HepG2 (cell line): ENCODE measurements around the gene RAB2B. TPM values are rescaled to one million over a fixed set of nuclear protein-coding genes. Genes with fewer than 3 reads are reported as not detected.
A peak's percentile ranks its signal among the peaks of the same experiment; 100 is the strongest.

Experiments
- ARNT2 ChIP-seq: sonication (generic); formaldehyde crosslinking; IDR thresholded peaks from 2 replicates; pipeline ENCODE4 v1.8.0; 2022; ENCODE audit warnings: mild to moderate bottlenecking, low read depth, missing genetic modification reagents, moderate library complexity
- ATF4 ChIP-seq, 2 experiments: fragments of 450-650 bp in 1 of 2; sonication (generic) in 1 of 2; formaldehyde crosslinking; IDR thresholded peaks; 2 replicates each; pipeline versions ENCODE4 v1.5.0 to v1.8.0; 2020 to 2022; ENCODE audit warnings: mild to moderate bottlenecking in 1 of 2, missing genetic modification reagents in 1 of 2
- FIP1L1 ChIP-seq: fragments of 200-400 bp; formaldehyde crosslinking; IDR thresholded peaks from 2 replicates; pipeline ENCODE4 v1.6.1; 2018; ENCODE audit warnings: low read depth, mild to moderate bottlenecking, low read length, moderate library complexity, borderline replicate concordance; ENCODE audit not compliant: insufficient read depth
- MLX ChIP-seq: IDR thresholded peaks from 2 replicates; pipeline ENCODE4 v1.6.1; 2016
- PREB ChIP-seq: sonication (generic); formaldehyde crosslinking; IDR thresholded peaks from 2 replicates; pipeline ENCODE4 v1.4.0; 2020; ENCODE audit warnings: missing genetic modification reagents
- RBFOX2 ChIP-seq: fragments of 200-400 bp; formaldehyde crosslinking; IDR thresholded peaks from 2 replicates; pipeline ENCODE4 v1.6.1; 2017; ENCODE audit warnings: low read depth, mild to moderate bottlenecking, low read length
- TERF1 ChIP-seq: sonication (generic); formaldehyde crosslinking; IDR thresholded peaks from 2 replicates; pipeline ENCODE4 v1.8.0; 2022; ENCODE audit warnings: mild to moderate bottlenecking, missing genetic modification reagents, moderate library complexity
- TOE1 ChIP-seq: sonication (generic); formaldehyde crosslinking; IDR thresholded peaks from 2 replicates; pipeline ENCODE4 v1.4.0; 2020; ENCODE audit warnings: mild to moderate bottlenecking, missing genetic modification reagents
- ZNF407 ChIP-seq: sonication (generic); formaldehyde crosslinking; IDR thresholded peaks from one replicate; pipeline ENCODE4 v1.5.1; 2020; ENCODE audit warnings: mild to moderate bottlenecking, missing genetic modification reagents; ENCODE audit errors: not compliant biosample characterization
- polyA plus RNA-seq, 8 experiments: library from polyadenylated mRNA; depleted of rRNA in 3 of 8; stranded (reverse) in 7 of 8; unstranded in 1 of 8; fragments of >200 nt; fragmentation: Illumina TruSeq in 4 of 8; extraction: Trizol in 4 of 8; gene quantifications; 2 replicates each; pipeline versions ENCODE4 v1.2.1 to v1.2.3, GENCODE V29; 2011 to 2016; ENCODE audit warnings: low read depth in 4 of 8, missing spikeins in 1 of 8, mixed read lengths in 1 of 8; ENCODE audit not compliant: insufficient read depth in 1 of 8
- total RNA-seq, 5 experiments: library from RNA; depleted of rRNA; stranded (reverse); fragments of >200 nt; fragmentation: Illumina TruSeq; extraction: Trizol; gene quantifications; 2 replicates each; pipeline ENCODE4 v1.2.3, GENCODE V29; 2016; ENCODE audit warnings: low read depth in 1 of 5

RAB2B gene
- total and polyA plus RNA-seq, 2 of the 13 experiments (the other 11 are each of a cell fraction or from before 2014, with no cell fraction given) = 36.0 to 60.6 TPM

- TF ChIP-seq ZNF407 (CRISPR knock-in tag) (peak; percentile 80), PREB (peak; percentile 91; the same call in 1 of the 2 replicates), RBFOX2 (peak; percentile 70), ARNT2 (peak; percentile 95), TERF1 (CRISPR knock-in tag) (no peak), MLX (CRISPR knock-in tag) (peak; percentile 51; the same call in 1 of the 2 replicates), TOE1 (CRISPR knock-in tag) (no peak; the same call in 1 of the 2 replicates), ATF4 (CRISPR knock-in tag; IDR thresholded peaks at IDR 0.05) (peak in 1 of 2 experiments; percentile 64; a peak in 2 of 4 replicates), FIP1L1 (0 out of 2 replicates have a peak, but pooled peaks have one; percentile 16)
These were observed 34.2 kb upstream of the RAB2B start, which contains the start of gene METTL3 (continued) for GRCh38 chr14:21510735-21511657.
